GM10847 (cell line): ENCODE results near the gene PKP2.

Experiments used
- POLR2A ChIP-seq: IDR thresholded peaks from 2 replicates; pipeline ENCODE4 v1.6.1; 2011; ENCODE audit not compliant: insufficient read length; ENCODE audit errors: extremely low read depth

Gene PKP2

DNA sequence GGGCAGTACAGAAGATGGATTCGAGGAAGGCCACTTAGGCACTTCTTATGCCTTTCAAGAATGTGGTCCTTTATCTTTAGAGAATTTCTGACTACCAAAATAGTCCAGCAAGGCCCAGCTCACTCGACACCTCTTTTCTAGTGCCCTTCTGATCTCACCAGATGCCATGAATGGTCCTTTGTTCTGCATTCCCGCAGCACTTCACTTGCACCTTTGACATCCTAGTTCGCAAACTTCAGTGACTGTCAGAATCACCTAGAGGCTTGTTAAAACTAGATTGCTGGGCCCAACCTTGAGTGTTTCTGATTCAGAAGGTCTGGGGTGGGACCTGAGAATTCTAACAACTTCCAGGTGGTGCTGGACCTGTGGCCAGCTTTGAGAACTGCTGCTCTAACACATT, 56.7 kb downstream of the PKP2 start:
- TF ChIP-seq POLR2A = no peak

DNA sequence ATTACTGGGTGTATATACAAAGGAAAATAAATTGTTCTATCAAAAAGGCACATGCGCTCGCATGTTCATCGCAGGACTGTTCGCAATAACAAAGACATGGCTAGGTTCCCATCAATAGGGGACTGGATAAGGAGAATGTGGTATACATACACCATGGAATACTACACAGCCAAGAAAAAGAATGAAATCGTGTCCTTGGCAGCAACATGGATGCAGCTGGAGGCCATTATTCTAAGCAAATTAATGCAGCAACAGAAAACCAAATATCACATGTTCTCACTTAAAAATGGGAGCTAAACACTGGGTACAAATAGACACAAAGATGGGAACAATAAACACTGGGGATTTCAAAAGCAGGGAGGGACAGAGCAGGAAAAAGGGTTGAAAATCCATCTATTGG, 58.6 kb downstream of the PKP2 start:
- TF ChIP-seq POLR2A = no peak

DNA sequence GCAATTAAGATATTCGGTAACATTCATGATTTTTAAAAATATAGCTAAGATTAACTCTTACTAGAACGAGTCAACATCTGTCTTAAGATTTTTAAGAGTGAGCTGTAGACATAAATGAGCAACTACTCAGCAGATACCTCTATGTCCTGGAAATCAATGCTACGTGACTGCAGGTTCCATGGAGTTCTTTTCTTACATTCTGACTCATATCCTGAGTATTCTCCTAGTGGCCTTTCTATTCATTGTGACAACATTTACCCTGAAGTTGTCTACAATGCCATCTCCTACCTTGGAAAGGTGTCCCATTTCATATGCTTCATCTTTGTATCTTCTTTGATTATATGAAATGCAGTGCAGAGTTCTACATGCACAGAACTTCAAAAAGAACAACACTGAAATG, 59.9 kb downstream of the PKP2 start:
- no peak for TF ChIP-seq POLR2A

DNA sequence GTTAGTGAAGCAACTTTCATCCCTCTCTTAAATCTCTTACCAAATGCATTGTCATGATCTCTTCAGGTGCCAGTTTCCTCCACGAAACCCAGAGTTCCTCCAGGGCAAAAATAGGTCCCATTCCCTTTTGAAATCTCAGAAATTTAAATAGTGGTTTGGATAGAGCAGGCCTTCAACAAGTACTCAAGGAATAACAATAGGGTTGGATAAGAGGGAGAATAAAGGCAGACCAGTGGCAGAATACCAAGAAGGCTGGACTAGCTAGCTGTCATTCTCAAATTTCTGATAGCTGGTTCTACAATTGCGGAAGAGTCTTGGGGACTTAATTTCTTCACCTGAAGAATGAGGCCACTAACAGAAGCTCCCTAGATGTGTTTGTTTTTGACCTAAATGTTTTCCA, 62.5 kb downstream of the PKP2 start:
- TF ChIP-seq POLR2A = no peak

DNA sequence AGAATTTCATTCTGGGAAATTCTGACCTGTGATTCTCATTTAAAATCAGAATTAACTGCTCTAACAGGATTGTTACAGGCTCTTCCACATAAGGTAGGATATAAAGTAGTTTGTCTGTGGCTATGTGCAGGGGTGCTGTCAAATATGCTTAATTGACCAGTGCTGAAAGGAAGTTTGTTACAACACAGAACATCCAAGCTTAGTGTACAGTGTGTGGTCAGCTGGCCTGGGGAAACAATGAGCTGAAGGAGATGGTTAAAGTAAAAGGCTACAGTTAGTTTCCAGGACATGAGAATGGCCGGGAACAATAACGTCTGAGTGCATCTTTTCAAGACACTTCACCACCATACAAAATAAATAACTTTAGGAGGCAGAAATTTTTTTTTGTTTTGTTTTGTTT, 68.0 kb downstream of the PKP2 start:
- no peak for TF ChIP-seq POLR2A

DNA sequence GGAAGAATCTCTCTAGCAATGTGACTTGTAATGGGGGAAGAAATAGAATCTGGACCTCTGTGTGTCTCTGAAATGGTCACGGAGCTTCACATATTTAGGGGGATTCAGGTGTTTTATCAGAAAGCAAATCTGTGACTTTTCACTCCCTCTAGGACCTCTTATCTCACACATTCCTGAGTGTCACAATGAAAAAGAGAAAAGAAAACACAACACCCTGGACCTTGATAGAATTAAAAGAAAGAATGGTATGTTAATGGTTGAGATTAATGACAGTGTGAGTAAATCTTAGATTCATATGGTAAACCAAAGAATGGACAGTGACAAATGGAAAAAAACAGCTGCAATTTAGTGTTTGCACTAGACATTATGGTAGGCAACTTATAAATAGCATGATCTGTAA, 68.5 kb downstream of the PKP2 start:
- no peak for TF ChIP-seq POLR2A

DNA sequence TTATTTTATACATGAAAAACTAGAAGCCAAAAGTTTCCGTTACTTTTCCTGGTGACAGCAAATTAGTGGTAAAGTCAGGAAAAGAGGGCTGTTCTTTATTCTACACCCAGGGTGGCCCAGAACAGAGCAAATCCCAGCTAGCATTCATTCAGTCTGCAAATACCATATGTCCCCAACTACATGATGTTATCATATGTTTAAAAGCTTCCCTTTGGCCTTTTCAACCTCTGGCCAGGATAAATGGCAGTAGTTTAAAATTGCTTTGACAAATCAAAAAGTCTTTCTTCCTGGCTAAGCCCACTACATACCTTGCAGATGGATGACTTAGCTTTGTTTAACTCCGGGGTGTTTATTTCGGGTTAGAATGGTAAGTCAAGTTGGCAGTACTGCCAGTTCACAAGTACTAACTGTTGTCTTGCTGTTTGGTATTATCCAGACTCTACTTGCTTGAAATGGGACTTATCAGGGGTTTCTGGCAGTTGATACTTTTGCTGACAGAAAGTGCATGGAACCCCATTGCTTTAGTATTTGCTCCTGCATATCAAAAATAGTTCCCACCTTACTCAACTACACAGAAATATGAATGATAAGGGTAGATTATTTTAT, 69.7 kb downstream of the PKP2 start:
- TF ChIP-seq POLR2A = no peak

DNA sequence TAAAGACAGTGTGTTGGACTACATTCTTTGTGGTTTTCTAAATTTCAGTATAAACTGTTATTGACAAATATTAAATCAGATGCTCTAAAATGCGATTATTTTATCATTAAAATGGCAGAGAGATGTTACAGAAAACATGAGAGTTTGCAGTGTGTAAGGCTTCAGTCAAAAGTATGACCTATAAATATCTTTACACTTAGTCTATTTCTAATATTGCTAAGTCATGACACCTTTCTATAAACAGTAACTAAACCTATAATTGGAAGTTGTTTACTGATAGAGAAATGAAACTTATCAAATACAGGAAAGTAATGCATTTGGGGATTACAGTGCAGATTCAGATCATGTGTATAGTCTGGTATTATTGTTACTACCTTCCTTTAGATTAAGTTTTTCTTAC, 72.0 kb downstream of the PKP2 start:
- TF ChIP-seq POLR2A = no peak

DNA sequence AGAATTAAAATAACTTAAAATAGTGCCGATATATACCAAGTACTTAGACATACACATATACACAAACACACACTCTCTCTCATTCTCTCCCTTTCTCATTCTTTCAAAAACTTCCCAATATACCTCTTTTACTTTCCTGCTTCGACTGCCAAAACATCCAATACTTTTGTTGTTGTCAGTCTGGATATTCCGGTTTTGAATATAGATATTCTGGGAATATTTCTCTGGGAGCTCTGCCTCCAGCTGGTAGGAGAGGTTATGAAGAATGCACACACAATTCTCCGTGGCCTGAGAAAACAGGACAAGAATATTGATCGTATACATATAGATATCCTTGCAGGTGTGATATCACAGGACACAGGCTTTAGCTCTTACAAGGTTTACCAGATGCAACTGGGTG, 74.2 kb downstream of the PKP2 start:
- no peak for TF ChIP-seq POLR2A

DNA sequence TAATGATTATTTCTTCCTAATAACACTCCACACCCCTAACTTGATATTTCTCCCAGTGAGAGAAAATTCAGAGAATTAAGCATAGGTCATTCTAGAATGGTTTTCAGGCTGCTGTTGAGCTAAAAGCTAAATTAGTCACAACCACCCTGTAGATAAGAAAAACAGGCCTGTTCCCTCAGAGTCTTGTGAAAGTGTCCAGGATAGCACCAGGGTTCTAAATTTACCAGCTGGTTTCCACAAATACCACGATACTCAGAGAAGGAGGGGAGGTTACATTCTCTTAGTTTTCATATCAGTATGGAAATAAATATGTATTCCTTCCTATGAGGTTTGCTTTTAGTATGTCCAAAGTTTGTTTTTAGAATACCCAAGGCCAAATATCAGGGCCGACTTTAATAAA, 74.9 kb downstream of the PKP2 start:
- TF ChIP-seq POLR2A = no peak

DNA sequence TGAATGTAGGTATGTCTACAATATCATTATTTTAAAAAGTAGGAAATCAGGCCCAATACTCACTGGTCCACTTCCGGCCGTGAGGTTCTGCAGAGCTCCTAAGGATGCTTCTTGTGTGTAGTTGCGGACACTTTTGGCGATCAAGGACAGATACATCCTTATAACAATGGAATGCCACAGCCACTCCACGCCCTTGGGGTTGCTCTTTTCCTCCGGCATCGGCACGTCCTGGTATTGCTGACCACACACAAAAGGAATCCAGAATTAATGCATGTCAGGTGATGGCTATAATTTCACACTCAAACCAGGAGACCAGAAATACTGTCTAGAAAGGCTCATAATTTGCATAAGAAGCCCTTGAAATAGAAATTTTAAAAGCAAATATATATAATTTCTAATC, 75.3 kb downstream of the PKP2 start:
- TF ChIP-seq POLR2A = no peak

DNA sequence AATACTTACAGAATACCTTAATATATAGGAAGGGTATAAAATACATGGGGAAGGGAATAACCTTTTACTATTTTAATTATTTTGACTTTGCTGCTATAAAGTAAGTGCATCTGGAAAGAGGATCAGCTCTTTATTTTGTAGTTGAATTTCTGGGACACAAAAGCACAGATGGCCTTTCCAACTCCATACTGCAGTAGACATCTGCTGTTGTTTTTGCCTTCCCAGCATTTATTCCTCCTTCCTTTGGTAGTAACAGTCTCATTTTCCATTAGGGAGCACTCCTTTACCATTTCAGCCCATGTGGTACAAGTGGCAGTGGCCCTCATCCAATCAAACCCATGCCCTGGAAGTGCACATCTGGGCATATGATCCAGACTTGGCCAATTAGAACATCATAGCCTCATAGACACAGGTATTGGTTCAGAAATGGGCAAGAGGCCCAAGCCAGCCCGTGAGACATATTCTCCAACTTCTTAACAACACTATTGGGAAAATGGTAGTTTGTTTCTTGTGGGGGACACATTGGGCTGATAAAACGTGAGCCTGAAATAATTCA, 76.1 kb downstream of the PKP2 start:
- TF ChIP-seq POLR2A = no peak

DNA sequence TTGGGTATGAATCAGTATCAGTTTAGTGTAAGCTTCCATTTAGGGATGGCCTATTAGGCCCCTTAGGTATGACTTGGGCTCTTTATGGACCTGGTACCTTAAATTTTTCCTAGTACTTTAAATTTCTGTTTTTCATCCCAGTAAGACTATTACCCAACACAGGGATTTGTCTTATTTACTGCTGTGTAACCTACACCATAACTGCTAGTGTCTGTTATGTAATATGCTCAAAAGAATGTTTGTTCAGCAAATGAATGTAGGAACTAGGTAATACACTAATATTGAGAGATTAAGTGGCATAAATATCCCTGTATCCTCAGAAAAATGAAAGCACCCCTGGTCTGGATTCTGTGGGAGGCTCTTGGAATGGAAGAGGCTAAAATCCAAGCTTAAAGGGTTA, 77.2 kb downstream of the PKP2 start:
- TF ChIP-seq POLR2A = no peak

DNA sequence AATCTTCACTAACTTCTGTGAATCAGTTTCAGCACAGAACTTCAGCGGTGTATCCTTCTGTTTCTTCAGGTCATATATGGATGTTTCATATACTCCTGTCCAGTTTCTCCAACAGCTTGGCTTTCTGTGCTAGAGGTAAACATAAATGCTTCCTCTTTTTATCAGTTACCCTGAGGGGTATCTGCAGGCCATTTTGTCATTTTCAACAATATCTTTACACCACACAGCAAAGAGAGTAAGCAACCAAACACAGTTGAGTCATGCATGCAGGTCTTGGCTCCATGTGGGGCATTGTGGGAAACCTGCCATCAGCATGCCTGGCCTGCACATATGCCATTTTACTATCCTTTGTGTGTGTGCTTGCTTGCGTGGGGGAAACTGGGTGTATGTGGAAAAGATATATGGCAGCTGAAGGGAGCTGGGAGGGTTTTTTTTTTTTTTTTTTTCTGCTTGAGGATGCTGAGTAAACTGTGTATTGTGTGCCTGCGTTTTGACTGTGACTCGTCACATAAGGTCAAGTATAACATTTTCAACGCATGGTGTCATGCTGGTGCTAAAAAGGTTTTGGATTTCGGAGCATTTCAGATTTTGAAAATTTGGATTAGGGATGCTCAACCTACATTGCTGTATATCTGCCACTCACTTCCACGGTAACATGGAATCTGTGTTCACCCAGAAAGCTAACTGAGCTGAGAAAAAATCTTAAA, 84.7 kb downstream of the PKP2 start:
- no peak for TF ChIP-seq POLR2A

DNA sequence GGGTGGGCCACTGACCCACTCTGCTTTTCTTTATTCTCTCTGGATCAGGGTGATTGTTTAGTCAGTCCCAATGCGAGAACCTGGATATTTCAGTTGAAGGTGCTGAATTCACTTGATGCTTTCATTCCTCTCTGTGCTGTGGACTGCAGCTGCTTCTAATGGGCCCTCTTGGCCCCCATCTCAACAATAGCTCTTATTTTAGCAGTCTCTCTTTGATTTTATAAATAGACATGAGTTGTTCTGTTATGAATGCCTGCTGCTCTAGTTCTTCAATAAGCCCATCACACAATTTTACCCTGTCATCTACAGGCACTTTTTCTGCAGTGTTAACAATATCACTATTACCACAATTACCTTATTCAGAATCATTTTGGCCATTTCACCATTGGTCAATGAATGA, 86.7 kb downstream of the PKP2 start:
- TF ChIP-seq POLR2A = no peak

DNA sequence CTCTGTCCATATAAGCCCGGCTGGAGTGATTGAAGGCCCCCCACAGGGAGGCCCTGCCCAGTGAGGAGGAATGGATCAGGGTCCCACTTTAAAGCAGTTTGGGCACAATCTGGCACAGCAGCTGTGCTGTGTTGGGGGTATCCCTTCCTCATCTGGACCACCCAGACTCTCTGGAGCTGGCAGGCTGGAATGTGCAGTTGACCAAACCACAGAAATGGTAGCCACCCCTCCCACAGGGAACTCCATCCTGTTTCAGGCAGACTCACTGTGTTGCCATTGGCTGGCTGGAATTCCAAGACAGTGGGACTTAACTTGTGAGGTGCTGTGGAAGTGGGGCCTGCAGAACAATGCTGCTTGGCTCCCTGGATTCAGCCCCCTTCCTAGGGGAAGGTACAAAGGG, 87.4 kb downstream of the PKP2 start:
- no peak for TF ChIP-seq POLR2A

DNA sequence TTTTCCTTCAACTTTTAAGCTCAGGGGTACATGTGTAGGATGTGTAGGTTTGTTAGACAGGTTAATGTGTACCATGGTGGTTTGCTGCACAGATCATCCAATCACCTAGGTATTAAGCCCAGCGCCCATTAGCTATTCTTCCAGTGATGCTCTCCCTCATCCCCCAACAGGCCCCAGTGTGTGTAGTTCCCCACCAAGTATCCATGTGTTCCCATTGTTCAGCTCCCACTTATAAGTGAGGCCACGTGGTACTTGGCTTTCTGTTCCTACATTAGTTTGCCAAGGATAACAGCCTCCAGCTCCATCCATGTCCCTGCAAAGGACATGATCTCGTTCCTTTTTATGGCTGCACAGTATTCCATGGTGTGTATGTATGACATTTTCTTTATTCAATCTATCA, 92.3 kb downstream of the PKP2 start:
- no peak for TF ChIP-seq POLR2A
